Gastrocnemius medialis (tissue), 4 donors: ENCODE results near the gene RPS6KA4.

ENCODE experiments used
- CTCF ChIP-seq, 5 experiments: fragments of 450-650 bp in 3 of 5; fragments of 200-600 bp in 2 of 5; sonication (generic) in 2 of 5; IDR thresholded peaks in 4 of 5; conservative IDR thresholded peaks in 1 of 5; 1 replicate in 4 of 5; 2 replicates in 1 of 5; pipeline ENCODE4 v1.5.1; 2016 to 2019; ENCODE audit warnings: antibody characterized with exemption in 5 of 5, mild to moderate bottlenecking in 3 of 5, moderate library complexity in 3 of 5
- POLR2A ChIP-seq, 2 donors: fragments of 450-650 bp; IDR thresholded peaks; one replicate each; pipeline ENCODE4 v1.6.1; 2017; ENCODE audit warnings: antibody characterized with exemption in 2 of 2, mild to moderate bottlenecking in 2 of 2, moderate library complexity in 2 of 2

GRCh38 chr11:64364911-64365310 lies 5.9 kb downstream of the RPS6KA4 start:
- TF ChIP-seq CTCF (IDR thresholded peaks at IDR 0.05 in 4 of 5, conservative IDR thresholded peaks at IDR 0.05 in 1 of 5), result no peak
- no peak for TF ChIP-seq POLR2A (IDR thresholded peaks at IDR 0.05)
